ENCODE results near the gene SPRED3.
"Not testable (repeated sequence)": the region's sequence is repeated elsewhere in the genome, so short reads cannot be mapped to it uniquely, and the experiment has no call there.

The SPRED3 gene

GRCh38 chr19:38360839-38361631, 27.5 kb upstream of the SPRED3 start:
- ChIA-PET CTCF (interaction anchor here (0.7 to 1.1 kb wide), 3 partner anchors 13 to 26 kb away, joined by 3 to 4 read pairs (median 3); partner anchors contain the start of gene CATSPERG), POLR2A (interaction anchor here (1.3 kb wide), 1 partner anchor 13 kb away, joined by 5 read pairs; the partner anchor contains the start of gene PSMD8)
- TF ChIP-seq CTCF (IDR thresholded peaks at IDR 0.05; ENCODE audit: control extremely low read depth, extremely low read depth, low read depth, missing control alignments): no peak
- DNase-seq (ENCODE audit: extremely low spot score): no peak

GRCh38 chr19:38361633-38362075, 26.8 kb upstream of the SPRED3 start:
- POLR2A ChIA-PET: interaction anchor here (1.3 kb wide), 1 partner anchor 13 kb away, joined by 4 read pairs; the partner anchor contains the start of gene PSMD8
- CTCF ChIA-PET: interaction anchor here (0.8 to 1.6 kb wide), 2 partner anchors 41 to 460 kb away, joined by 3 read pairs; partner anchors contain the start of gene FAM98C
- peak; percentile 85 for DNase-seq (ENCODE audit: extremely low spot score)
- no peak for TF ChIP-seq CTCF (IDR thresholded peaks at IDR 0.05; ENCODE audit: control extremely low read depth, extremely low read depth, low read depth, missing control alignments)

GRCh38 chr19:38362076-38362945, 26.2 kb upstream of the SPRED3 start:
- ChIA-PET POLR2A (interaction anchor here (1.3 kb wide), 1 partner anchor 12 kb away, joined by 4 read pairs; the partner anchor contains the start of gene PSMD8), CTCF (interaction anchor here (0.8 to 1.6 kb wide), 3 partner anchors 40 to 460 kb away, joined by 3 read pairs; partner anchors contain the start of gene FAM98C)
- TF ChIP-seq CTCF (IDR thresholded peaks at IDR 0.05; ENCODE audit: control extremely low read depth, extremely low read depth, low read depth, missing control alignments): no peak
- peak; percentile 77 for DNase-seq (ENCODE audit: extremely low spot score)

GRCh38 chr19:38362946-38363688, 25.4 kb upstream of the SPRED3 start:
- POLR2A ChIA-PET: interaction anchor here (1.3 kb wide), 1 partner anchor 11 kb away, joined by 4 read pairs; the partner anchor contains the start of gene PSMD8
- CTCF ChIA-PET: interaction anchor here (1.0 to 1.6 kb wide), 2 partner anchors 129 to 461 kb away, joined by 3 read pairs; no protein-coding TSS in a partner anchor
- DNase-seq (ENCODE audit: extremely low spot score): not testable (repeated sequence)

GRCh38 chr19:38367041-38367440, 21.5 kb upstream of the SPRED3 start:
- DNase-seq (ENCODE audit: extremely low spot score): no peak
- ChIA-PET CTCF (interaction anchor here (0.7 kb wide), 1 partner anchor 36 kb away, joined by 3 read pairs; the partner anchor contains the start of gene FAM98C), POLR2A (interaction anchor here (0.5 kb wide), 1 partner anchor 53 kb away, joined by 5 read pairs; no protein-coding TSS in a partner anchor)
- no peak for TF ChIP-seq CTCF (IDR thresholded peaks at IDR 0.05; ENCODE audit: control extremely low read depth, extremely low read depth, low read depth, missing control alignments)

GRCh38 chr19:38369584-38369983, 18.9 kb upstream of the SPRED3 start:
- no peak for TF ChIP-seq CTCF (IDR thresholded peaks at IDR 0.05; ENCODE audit: control extremely low read depth, extremely low read depth, low read depth, missing control alignments)
- POLR2A ChIA-PET: no interaction called here
- CTCF ChIA-PET: interaction anchor here (1.7 kb wide), 1 partner anchor 12 kb away, joined by 4 read pairs; no protein-coding TSS in a partner anchor
- no peak for DNase-seq (ENCODE audit: extremely low spot score)
